DOHH2 (cell line): ENCODE data around the gene ABCC9.

ENCODE experiments used
- EZH2phosphoT487 ChIP-seq: fragments of 200-600 bp; sonication (generic); IDR thresholded peaks from 2 replicates; pipeline ENCODE4 v1.6.1; 2017; ENCODE audit warnings: borderline replicate concordance, mild to moderate bottlenecking, antibody characterized with exemption, low read length, moderate library complexity, mixed read lengths
- TF ChIP-seq, protein P1 (sequence below): fragments of 200-600 bp; sonication (generic); IDR thresholded peaks from one replicate; pipeline ENCODE4 v1.5.1; 2014; ENCODE audit warnings: antibody characterized with exemption, mild to moderate bottlenecking, low read depth, low read length; ENCODE audit not compliant: poor library complexity, severe bottlenecking

DNA sequence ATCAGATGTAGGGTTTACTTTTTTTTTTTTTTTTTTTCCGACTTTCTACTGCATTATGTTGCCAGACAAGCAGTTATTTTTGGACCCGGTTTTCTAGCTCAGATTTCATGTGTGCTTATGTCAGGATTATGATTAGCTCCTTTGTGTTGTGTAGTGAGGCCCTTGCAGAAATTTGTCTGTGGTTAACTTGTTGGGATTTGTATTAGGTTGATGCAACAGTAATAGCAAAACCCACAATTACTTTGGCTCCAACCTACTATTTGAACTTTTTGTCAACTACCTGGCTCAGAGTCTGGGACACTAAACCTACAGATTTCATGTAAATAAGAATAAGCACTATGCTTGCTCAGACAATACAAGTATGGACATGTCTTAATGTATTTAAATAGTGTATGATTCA, 122.6 kb downstream of the ABCC9 start:
- TF ChIP-seq, protein P1, sequence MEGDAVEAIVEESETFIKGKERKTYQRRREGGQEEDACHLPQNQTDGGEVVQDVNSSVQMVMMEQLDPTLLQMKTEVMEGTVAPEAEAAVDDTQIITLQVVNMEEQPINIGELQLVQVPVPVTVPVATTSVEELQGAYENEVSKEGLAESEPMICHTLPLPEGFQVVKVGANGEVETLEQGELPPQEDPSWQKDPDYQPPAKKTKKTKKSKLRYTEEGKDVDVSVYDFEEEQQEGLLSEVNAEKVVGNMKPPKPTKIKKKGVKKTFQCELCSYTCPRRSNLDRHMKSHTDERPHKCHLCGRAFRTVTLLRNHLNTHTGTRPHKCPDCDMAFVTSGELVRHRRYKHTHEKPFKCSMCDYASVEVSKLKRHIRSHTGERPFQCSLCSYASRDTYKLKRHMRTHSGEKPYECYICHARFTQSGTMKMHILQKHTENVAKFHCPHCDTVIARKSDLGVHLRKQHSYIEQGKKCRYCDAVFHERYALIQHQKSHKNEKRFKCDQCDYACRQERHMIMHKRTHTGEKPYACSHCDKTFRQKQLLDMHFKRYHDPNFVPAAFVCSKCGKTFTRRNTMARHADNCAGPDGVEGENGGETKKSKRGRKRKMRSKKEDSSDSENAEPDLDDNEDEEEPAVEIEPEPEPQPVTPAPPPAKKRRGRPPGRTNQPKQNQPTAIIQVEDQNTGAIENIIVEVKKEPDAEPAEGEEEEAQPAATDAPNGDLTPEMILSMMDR, result no peak
- no peak for TF ChIP-seq EZH2phosphoT487
